ENCODE measurements around the gene ZSCAN9. TPM values are rescaled to one million over a fixed set of nuclear protein-coding genes. Genes with fewer than 3 reads are reported as not detected.

ZSCAN9 gene
- total RNA-seq, result 1 to 10 TPM; 8.9 to 9.8 TPM

DNA sequence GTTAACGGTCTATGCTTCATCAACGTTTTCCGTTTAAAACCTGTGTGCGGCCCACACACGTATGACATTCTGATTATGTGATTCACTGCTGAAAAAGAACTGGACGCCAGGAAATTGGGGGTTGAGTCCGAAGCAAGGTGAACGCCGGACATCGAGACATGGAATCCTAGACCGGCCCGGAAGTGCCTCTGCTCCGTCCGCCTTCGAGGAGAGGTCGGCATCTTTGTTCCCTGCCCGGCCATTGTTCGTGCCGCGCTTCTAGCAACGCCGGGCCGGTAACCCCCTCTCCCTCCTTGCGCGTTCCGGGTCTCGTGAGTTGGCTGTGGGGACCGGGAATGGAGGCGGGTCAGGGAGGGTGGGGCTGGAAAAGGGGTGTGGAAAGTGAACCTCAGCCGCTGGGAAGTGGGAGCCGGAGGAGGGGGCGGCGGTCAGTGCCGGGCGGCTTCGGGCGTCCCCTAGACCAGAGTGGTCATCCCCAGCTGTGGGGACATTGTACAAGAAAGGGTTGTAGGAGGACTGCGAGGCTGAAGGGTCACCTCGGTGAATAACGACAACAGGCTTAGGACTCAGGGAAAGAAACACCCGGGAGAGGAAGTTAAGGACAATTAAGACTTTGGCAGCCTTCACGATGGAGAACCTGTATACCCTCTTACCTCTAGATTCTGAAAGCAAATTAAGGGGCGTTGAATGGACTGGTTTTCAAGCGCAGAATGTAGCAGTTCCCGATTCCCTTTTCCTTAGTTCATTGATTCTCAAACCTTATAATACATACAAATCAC is at the start of gene ZSCAN9:
TSS of gene ZSCAN9 (plus strand) at position 220 of the 779 bp plus-strand sequence. CDS start 1,810 bp downstream, outside the sequence.
- intact Hi-C loops (cut with DNase I), result loop anchor here (10.0 kb wide), 1 partner anchor 130 kb away; no protein-coding TSS in a partner anchor
- no peaks in the 10 kb centered on the region for H3K36me3 ChIP-seq
- peak; percentile 79 for DNase-seq
- H3K27me3 ChIP-seq, result no peaks in the 10 kb centered on the region
- TF ChIP-seq, protein P1, sequence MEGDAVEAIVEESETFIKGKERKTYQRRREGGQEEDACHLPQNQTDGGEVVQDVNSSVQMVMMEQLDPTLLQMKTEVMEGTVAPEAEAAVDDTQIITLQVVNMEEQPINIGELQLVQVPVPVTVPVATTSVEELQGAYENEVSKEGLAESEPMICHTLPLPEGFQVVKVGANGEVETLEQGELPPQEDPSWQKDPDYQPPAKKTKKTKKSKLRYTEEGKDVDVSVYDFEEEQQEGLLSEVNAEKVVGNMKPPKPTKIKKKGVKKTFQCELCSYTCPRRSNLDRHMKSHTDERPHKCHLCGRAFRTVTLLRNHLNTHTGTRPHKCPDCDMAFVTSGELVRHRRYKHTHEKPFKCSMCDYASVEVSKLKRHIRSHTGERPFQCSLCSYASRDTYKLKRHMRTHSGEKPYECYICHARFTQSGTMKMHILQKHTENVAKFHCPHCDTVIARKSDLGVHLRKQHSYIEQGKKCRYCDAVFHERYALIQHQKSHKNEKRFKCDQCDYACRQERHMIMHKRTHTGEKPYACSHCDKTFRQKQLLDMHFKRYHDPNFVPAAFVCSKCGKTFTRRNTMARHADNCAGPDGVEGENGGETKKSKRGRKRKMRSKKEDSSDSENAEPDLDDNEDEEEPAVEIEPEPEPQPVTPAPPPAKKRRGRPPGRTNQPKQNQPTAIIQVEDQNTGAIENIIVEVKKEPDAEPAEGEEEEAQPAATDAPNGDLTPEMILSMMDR (IDR thresholded peaks at IDR 0.05), result no peak
- peak within 1 kb of the TSS; percentile 64 to 77 for H3K9ac ChIP-seq (ENCODE audit: low read depth in 2 of 2, low read length in 2 of 2)
- H3K4me3 ChIP-seq, result peak within 1 kb of the TSS; percentile 79
- peaks cover 5% of the 10 kb centered on the region for H3K4me1 ChIP-seq
- no peaks in the 10 kb centered on the region for H3K9me3 ChIP-seq
- H3K27ac ChIP-seq, result peak within 1 kb of the TSS; percentile 47

DNA sequence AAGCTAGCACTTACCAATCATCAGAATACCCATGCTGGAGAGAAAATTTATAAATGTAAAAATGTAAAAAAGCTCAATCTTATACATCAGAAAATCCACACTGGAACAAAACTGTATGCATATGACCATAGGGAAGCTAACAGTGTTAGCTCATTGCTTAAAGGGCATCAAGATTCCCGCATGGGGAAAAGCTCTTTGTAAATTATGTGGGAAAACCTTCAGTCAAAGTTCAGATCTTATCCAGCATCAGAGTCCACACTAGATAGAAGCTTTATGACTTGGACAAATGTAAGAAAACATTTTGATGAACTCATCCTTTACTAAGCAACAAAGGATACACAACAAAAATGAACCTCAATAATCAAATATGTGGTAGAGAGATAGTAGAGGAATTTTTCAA is 48.7 kb upstream of the ZSCAN9 start:
- no peak for DNase-seq
- Histone ChIP-seq H3K36me3 (no peaks in the 10 kb centered on the region), H3K4me1 (no peaks in the 10 kb centered on the region), H3K9me3 (no peaks in the 10 kb centered on the region), H3K27ac (no peak overlapping the region), H3K9ac (ENCODE audit: low read depth in 2 of 2, low read length in 2 of 2) (no peak overlapping the region), H3K4me3 (no peak overlapping the region), H3K27me3 (no peaks in the 10 kb centered on the region)
- intact Hi-C loops (cut with DNase I), result no loop called here
- TF ChIP-seq, protein P1 (IDR thresholded peaks at IDR 0.05), result no peak

DNA sequence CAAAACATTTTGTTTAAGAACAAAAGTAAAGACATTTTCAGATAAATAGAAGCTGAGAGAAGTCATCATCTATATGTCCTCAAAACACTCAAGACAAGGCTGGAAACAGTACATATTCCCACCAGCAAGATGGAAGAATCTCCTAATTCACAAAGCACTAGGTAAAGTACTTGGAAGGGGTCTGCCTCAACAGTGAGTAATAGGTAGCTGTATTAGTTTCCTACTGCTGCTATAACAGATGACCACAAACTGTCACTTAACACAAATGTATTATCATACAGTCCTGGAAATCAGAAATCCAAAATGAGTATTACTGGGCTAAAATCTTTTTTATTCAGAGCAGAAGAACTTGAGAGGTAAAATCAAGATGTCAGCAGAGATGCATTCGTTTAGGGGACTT is 42.8 kb upstream of the ZSCAN9 start:
- no peak overlapping the region for H3K27ac ChIP-seq
- no peak overlapping the region for H3K4me3 ChIP-seq
- no peaks in the 10 kb centered on the region for H3K9me3 ChIP-seq
- peaks cover 3% of the 10 kb centered on the region for H3K27me3 ChIP-seq
- H3K4me1 ChIP-seq, result no peaks in the 10 kb centered on the region
- TF ChIP-seq, protein P1 (IDR thresholded peaks at IDR 0.05), result no peak
- H3K9ac ChIP-seq (ENCODE audit: low read depth in 2 of 2, low read length in 2 of 2), result no peak overlapping the region
- intact Hi-C loops (cut with DNase I), result no loop called here
- DNase-seq, result no peak
- no peaks in the 10 kb centered on the region for H3K36me3 ChIP-seq

DNA sequence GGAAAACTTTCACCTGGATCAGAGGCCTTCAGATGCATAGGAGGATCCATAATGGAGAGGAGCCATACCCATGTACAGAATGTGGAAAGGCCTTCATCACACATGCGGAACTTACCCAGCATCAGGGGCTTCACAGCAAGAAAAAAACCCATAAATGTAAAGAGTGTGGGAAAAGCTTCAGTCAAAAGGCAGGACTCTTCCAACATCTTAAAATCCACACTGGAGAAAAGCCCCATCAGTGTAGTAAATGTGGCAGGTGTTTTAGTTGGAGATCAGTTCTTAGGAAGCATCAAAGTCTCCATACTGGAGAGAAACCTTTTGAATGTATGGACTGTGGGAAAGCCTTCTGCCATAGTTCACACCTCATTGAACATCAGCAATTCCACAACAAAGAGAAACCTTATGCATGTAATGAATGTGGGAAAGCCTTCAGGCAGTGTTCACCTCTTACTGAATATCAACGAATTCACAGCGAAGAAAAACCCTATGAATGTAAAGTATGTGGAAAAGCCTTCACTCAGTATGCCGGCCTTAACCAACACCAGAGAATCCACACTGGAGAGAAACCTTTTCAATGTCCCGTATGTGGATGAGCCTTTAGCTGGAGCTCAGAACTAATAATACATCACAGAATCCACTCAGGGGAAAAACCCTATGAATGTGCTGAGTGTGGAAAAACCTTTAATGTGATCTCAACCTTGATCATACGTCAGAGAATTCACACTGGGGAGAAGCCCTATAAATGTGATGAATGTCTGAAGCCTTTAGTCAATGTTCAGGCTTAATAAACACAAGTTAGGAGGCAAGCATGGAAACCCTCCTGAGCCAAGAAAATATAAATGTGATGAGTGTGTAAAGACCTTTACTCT is 36.7 kb upstream of the ZSCAN9 start:
- no peak overlapping the region for H3K9ac ChIP-seq (ENCODE audit: low read depth in 2 of 2, low read length in 2 of 2)
- H3K27ac ChIP-seq, result no peak overlapping the region
- no peaks in the 10 kb centered on the region for H3K4me1 ChIP-seq
- no peaks in the 10 kb centered on the region for H3K36me3 ChIP-seq
- DNase-seq, result no peak
- H3K4me3 ChIP-seq, result no peak overlapping the region
- H3K9me3 ChIP-seq, result no peaks in the 10 kb centered on the region
- no peaks in the 10 kb centered on the region for H3K27me3 ChIP-seq
- TF ChIP-seq, protein P1 (IDR thresholded peaks at IDR 0.05), result no peak
- intact Hi-C loops (cut with DNase I), result no loop called here

DNA sequence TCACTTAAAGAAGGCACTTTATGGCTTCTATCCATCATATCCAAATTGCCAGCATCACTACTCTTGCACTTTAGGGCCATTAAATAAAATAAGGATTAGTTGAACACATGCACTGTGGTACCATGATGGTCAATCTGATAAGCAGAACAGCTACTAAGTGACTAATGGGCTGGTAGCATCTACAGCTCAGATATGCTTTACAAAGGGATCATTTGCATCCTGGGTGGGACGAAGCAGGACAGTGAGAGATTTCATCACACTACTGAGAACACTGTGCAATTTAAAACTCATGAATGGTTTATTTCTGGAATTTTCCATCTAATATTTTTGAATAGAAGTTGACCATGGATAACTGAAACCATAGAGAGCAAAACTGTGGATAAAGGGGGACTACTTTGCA is 25.1 kb upstream of the ZSCAN9 start:
- no peaks in the 10 kb centered on the region for H3K9me3 ChIP-seq
- no peak overlapping the region for H3K27ac ChIP-seq
- H3K4me3 ChIP-seq, result no peak overlapping the region
- no peak for DNase-seq
- intact Hi-C loops (cut with DNase I), result no loop called here
- TF ChIP-seq, protein P1 (IDR thresholded peaks at IDR 0.05), result no peak
- H3K27me3 ChIP-seq, result no peaks in the 10 kb centered on the region
- no peak overlapping the region for H3K9ac ChIP-seq (ENCODE audit: low read depth in 2 of 2, low read length in 2 of 2)
- H3K4me1 ChIP-seq, result no peaks in the 10 kb centered on the region
- H3K36me3 ChIP-seq, result no peaks in the 10 kb centered on the region

Data from colonic mucosa (tissue), 4 donors.